ENCODE results near the gene CALR3.
"Not testable (repeated sequence)": the region's sequence is repeated elsewhere in the genome, so short reads cannot be mapped to it uniquely, and the experiment has no call there.

Gene CALR3

GRCh38 chr19:16524991-16525734 lies 29.2 kb upstream of the CALR3 start:
- DNase-seq: no peak

GRCh38 chr19:16522559-16523377 lies 26.8 kb upstream of the CALR3 start:
- no peak for DNase-seq

GRCh38 chr19:16521715-16522289 lies 25.8 kb upstream of the CALR3 start:
- no peak for DNase-seq

GRCh38 chr19:16520986-16521624 lies 25.1 kb upstream of the CALR3 start:
- DNase-seq: no peak

- DNase-seq: no peak
These were observed 24.4 kb upstream of the CALR3 start for GRCh38 chr19:16520074-16520973.

GRCh38 chr19:16519230-16519687 lies 23.3 kb upstream of the CALR3 start:
- no peak for DNase-seq

- no peak for DNase-seq
These were observed 22.7 kb upstream of the CALR3 start for GRCh38 chr19:16518483-16519229.

- no peak for DNase-seq
These were observed 22.1 kb upstream of the CALR3 start for GRCh38 chr19:16518061-16518460.

- no peak for DNase-seq
These were observed 21.1 kb upstream of the CALR3 start for GRCh38 chr19:16516923-16517610.

GRCh38 chr19:16516381-16516780 lies 20.4 kb upstream of the CALR3 start:
- DNase-seq: no peak

- DNase-seq: no peak
These were observed 18.5 kb upstream of the CALR3 start for GRCh38 chr19:16514383-16515019.

GRCh38 chr19:16512611-16513010 lies 16.6 kb upstream of the CALR3 start:
- not testable (repeated sequence) for DNase-seq

GRCh38 chr19:16509141-16510061 lies 13.4 kb upstream of the CALR3 start:
- no peak for DNase-seq

GRCh38 chr19:16508546-16508945 lies 12.6 kb upstream of the CALR3 start:
- DNase-seq: no peak

GRCh38 chr19:16506961-16507360 lies 11.0 kb upstream of the CALR3 start:
- no peak for DNase-seq

GRCh38 chr19:16506161-16506560 lies 10.2 kb upstream of the CALR3 start:
- DNase-seq: not testable (repeated sequence)

- DNase-seq: no peak
These were observed 8.3 kb upstream of the CALR3 start for GRCh38 chr19:16504271-16504670.

GRCh38 chr19:16497837-16498236 lies 1.9 kb upstream of the CALR3 start:
- DNase-seq: no peak

- DNase-seq: no peak
These were observed 1.1 kb upstream of the CALR3 start for GRCh38 chr19:16497042-16497441.
